Neural cell (in vitro differentiated cells): ENCODE results near the gene PPFIBP2. TPM values are rescaled to one million over a fixed set of nuclear protein-coding genes. Genes with fewer than 3 reads are reported as not detected.

Experiments
- H2AFZ ChIP-seq: fragments of 200-600, 300-800 bp; sonication (generic), shearing (Covaris generic); 2 replicates; pipeline ENCODE4 v1.6.0; 2014; ENCODE audit warnings: low read depth, mild to moderate bottlenecking, antibody characterized with exemption, low read length, moderate library complexity
- H3F3A ChIP-seq: fragments of 200-600 bp; shearing (Covaris generic); 2 replicates; pipeline ENCODE4 v1.6.1; 2016; ENCODE audit warnings: mild to moderate bottlenecking, moderate library complexity, mixed read lengths, antibody characterized with exemption, low read length; ENCODE audit not compliant: insufficient read depth, poor library complexity, severe bottlenecking
- H3K27ac ChIP-seq: fragments of 200-600, 300-800 bp; sonication (generic), shearing (Covaris generic); 2 replicates; pipeline ENCODE4 v1.5.1; 2014; ENCODE audit warnings: mild to moderate bottlenecking, low read length, moderate library complexity
- H3K27me3 ChIP-seq: fragments of 300-800, 200-600 bp; sonication (generic), shearing (Covaris generic); 2 replicates; pipeline ENCODE4 v1.6.0; 2014; ENCODE audit warnings: mild to moderate bottlenecking, low read depth, low read length, moderate library complexity; ENCODE audit not compliant: insufficient read depth
- H3K36me3 ChIP-seq: fragments of 300-800, 200-600 bp; sonication (generic), shearing (Covaris generic); 2 replicates; pipeline ENCODE4 v1.5.1; 2014; ENCODE audit warnings: mild to moderate bottlenecking, antibody characterized with exemption, low read length, moderate library complexity; ENCODE audit not compliant: insufficient read depth
- H3K4me2 ChIP-seq: fragments of 300-800, 200-600 bp; sonication (generic), shearing (Covaris generic); 2 replicates; pipeline ENCODE4 v1.6.0; 2014; ENCODE audit warnings: mild to moderate bottlenecking, low read length
- H3K4me3 ChIP-seq: fragments of 300-800, 200-600 bp; sonication (generic), shearing (Covaris generic); 2 replicates; pipeline ENCODE4 v1.5.1; 2014; ENCODE audit warnings: mild to moderate bottlenecking, low read length, moderate library complexity
- H3K79me2 ChIP-seq: fragments of 200-600 bp; shearing (Covaris generic); replicated peaks from 2 replicates; pipeline ENCODE4 v1.6.0; 2014; ENCODE audit warnings: mild to moderate bottlenecking, low read length, moderate library complexity; ENCODE audit not compliant: insufficient read depth
- H3K9ac ChIP-seq: fragments of 300-800, 200-600 bp; sonication (generic), shearing (Covaris generic); 2 replicates; pipeline ENCODE4 v1.6.1; 2016; ENCODE audit warnings: mild to moderate bottlenecking, low read length, mixed read lengths
- H3K9me2 ChIP-seq: fragments of 200-600 bp; shearing (Covaris generic); 2 replicates; pipeline ENCODE4 v1.6.1; 2016; ENCODE audit warnings: mild to moderate bottlenecking, low read length, mixed read lengths; ENCODE audit not compliant: insufficient read depth
- H3K9me3 ChIP-seq: fragments of 200-600, 300-800 bp; sonication (generic), shearing (Covaris generic); 2 replicates; pipeline ENCODE4 v1.6.1; 2016; ENCODE audit warnings: mild to moderate bottlenecking, mixed run types, low read length, moderate library complexity, mixed read lengths
- H4K20me1 ChIP-seq: fragments of 200-600 bp; shearing (Covaris generic); 2 replicates; pipeline ENCODE4 v1.6.1; 2016; ENCODE audit warnings: mild to moderate bottlenecking, mixed run types; ENCODE audit not compliant: insufficient read depth
- EZH2 ChIP-seq: fragments of 200-600, 300-800 bp; shearing (Covaris generic), sonication (generic); IDR thresholded peaks from 2 replicates; pipeline ENCODE4 v1.6.1; 2014; ENCODE audit warnings: antibody characterized with exemption, low read length, borderline replicate concordance, mild to moderate bottlenecking; ENCODE audit not compliant: insufficient read depth, poor library complexity, severe bottlenecking
- MXI1 ChIP-seq: fragments of 450-650 bp; conservative IDR thresholded peaks from 2 replicates; pipeline ENCODE4 v1.6.1; 2014; ENCODE audit warnings: antibody characterized with exemption, mild to moderate bottlenecking; ENCODE audit not compliant: poor library complexity, severe bottlenecking
- POLR2AphosphoS5 ChIP-seq: IDR thresholded peaks from 2 replicates; pipeline ENCODE4 v1.6.1; 2012
- TAF1 ChIP-seq: IDR thresholded peaks from 2 replicates; pipeline ENCODE4 v1.6.1; 2012; ENCODE audit warnings: low read depth
- polyA plus RNA-seq: library from polyadenylated mRNA; depleted of rRNA; stranded (reverse); fragments of >200 nt; gene quantifications from 2 replicates; pipeline ENCODE4 v1.2.3, GENCODE V29; 2014
- TF ChIP-seq, protein P1 (sequence below): IDR thresholded peaks from 2 replicates; pipeline ENCODE4 v1.6.1; 2012; ENCODE audit warnings: borderline replicate concordance
- TF ChIP-seq, protein P2 (sequence below): fragments of 450-650 bp; IDR thresholded peaks from 2 replicates; pipeline ENCODE4 v1.5.1; 2014; ENCODE audit warnings: antibody characterized with exemption, mild to moderate bottlenecking, moderate library complexity; ENCODE audit not compliant: poor library complexity, severe bottlenecking

The PPFIBP2 gene
- polyA plus RNA-seq, 1 donor from 2014 or later, result not detected

DNA sequence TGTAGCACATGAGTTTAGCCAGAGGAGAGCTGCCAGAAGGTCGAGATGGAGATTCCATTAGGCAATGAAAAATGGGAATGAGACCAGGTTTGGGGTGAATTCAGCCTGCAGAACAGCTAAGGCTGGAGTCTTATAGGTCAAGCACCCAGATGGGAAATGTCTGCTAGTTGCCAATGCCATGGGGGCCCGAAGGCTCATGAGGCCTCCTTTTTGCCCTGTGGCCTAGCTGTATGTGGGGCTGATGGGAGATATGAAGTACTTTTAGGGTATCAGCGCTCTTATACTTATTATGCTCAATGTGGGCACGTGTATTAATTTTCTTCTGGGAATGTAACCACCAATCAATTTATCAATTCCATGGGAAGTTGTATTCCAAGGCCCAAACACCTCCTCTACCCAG, 8.7 kb downstream of the PPFIBP2 start:
- Histone ChIP-seq H3K9me3 (no peaks in the 10 kb centered on the region), H3K4me2 (no peak overlapping the region), H3K9ac (no peak overlapping the region), H2AFZ (no peak overlapping the region), H3K9me2 (no peaks in the 10 kb centered on the region), H3K27me3 (no peaks in the 10 kb centered on the region), H3K36me3 (no peaks in the 10 kb centered on the region), H3F3A (no peaks in the 10 kb centered on the region), H3K27ac (no peak overlapping the region), H4K20me1 (no peaks in the 10 kb centered on the region), H3K79me2 (no peaks in the 10 kb centered on the region), H3K4me3 (no peak overlapping the region)
- TF ChIP-seq MXI1, result no peak
- no peak for TF ChIP-seq EZH2
- no peak for TF ChIP-seq TAF1

DNA sequence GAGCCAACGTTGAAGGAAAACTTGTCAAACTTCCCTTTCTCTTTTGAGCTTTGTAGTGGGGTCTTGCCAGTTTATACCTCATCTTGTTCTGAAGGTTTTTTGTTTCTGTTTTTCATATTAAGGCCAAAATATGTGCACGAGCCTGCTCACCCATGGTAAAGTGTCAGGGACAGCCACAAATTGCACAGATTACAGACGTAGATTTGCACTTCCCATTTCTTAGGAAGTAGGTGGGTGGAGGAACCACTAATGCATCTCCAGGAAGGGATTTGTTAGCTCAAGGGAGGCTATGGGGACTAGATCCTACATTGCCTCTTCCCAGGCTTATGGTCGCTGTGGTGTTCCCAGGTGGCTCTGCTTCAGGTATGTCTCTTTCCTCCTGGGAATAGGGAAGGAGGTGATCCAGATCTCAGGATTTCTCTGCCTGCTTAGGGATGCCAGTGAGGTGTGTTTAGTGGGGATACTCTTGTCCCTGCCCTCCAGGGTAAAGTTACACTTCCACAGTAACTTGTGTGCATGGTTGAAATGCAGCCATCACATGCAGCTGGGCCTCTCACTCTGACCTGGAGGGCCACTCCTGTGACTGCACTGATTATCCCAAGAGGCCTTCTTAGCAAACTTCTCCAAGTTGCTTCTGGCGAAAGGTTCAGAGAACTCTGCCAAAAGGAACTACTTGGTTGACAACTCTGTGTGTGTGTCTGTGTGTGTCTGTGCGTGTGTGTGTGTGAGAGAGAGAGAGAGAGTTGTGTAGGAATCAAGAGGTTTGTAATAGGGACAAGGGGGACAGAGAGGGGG, 9.8 kb downstream of the PPFIBP2 start:
- no peak overlapping the region for H3K9ac ChIP-seq
- H3K9me2 ChIP-seq, result no peaks in the 10 kb centered on the region
- TF ChIP-seq, protein P1, sequence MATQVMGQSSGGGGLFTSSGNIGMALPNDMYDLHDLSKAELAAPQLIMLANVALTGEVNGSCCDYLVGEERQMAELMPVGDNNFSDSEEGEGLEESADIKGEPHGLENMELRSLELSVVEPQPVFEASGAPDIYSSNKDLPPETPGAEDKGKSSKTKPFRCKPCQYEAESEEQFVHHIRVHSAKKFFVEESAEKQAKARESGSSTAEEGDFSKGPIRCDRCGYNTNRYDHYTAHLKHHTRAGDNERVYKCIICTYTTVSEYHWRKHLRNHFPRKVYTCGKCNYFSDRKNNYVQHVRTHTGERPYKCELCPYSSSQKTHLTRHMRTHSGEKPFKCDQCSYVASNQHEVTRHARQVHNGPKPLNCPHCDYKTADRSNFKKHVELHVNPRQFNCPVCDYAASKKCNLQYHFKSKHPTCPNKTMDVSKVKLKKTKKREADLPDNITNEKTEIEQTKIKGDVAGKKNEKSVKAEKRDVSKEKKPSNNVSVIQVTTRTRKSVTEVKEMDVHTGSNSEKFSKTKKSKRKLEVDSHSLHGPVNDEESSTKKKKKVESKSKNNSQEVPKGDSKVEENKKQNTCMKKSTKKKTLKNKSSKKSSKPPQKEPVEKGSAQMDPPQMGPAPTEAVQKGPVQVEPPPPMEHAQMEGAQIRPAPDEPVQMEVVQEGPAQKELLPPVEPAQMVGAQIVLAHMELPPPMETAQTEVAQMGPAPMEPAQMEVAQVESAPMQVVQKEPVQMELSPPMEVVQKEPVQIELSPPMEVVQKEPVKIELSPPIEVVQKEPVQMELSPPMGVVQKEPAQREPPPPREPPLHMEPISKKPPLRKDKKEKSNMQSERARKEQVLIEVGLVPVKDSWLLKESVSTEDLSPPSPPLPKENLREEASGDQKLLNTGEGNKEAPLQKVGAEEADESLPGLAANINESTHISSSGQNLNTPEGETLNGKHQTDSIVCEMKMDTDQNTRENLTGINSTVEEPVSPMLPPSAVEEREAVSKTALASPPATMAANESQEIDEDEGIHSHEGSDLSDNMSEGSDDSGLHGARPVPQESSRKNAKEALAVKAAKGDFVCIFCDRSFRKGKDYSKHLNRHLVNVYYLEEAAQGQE, result no peak
- TF ChIP-seq POLR2AphosphoS5, result no peak
- TF ChIP-seq EZH2, result no peak
- no peak overlapping the region for H3K4me3 ChIP-seq
- no peaks in the 10 kb centered on the region for H3F3A ChIP-seq
- no peaks in the 10 kb centered on the region for H3K27me3 ChIP-seq
- no peak overlapping the region for H3K27ac ChIP-seq
- H3K4me2 ChIP-seq, result no peak overlapping the region
- H4K20me1 ChIP-seq, result no peaks in the 10 kb centered on the region
- no peaks in the 10 kb centered on the region for H3K79me2 ChIP-seq
- no peak overlapping the region for H2AFZ ChIP-seq
- no peaks in the 10 kb centered on the region for H3K36me3 ChIP-seq
- no peaks in the 10 kb centered on the region for H3K9me3 ChIP-seq

DNA sequence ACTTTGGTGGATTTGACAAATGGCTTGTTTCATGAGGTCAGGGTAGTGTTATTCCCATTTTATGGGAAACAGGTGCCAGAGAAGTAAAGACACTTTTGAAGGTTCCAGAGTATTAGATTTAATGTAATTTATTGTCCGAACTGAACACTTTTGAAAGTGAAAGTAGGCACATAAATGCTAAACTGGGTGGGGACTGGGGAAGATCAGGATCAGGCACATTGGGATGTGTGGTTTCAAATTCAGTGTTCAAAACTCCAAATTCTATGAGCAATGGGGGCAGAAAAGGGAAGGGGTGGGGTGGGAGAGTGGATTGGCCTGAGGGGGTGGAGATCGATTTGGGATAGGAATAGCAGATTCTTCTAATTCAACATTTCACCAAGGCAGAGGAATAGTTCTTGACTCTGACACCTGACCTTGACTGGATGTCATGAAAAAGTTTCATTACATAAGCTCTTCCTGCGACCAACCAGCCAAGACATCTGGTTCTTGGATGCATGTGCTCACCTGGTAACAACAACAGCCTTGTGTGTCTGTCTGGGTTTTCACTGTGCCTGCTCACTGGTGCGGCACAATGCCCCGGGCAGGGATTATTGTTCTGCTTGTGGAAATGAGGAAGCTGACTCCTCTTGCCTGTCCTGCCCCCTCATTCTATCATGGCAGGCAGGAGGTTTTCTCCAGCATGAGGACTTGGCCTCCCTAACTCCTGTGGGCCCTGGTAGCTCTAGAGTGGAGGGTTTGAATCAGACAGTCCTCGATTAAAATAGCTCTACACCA, 10.8 kb downstream of the PPFIBP2 start:
- no peaks in the 10 kb centered on the region for H3K9me3 ChIP-seq
- H3K79me2 ChIP-seq, result no peaks in the 10 kb centered on the region
- H3K36me3 ChIP-seq, result no peaks in the 10 kb centered on the region
- no peak overlapping the region for H3K27ac ChIP-seq
- H4K20me1 ChIP-seq, result no peaks in the 10 kb centered on the region
- H3K9ac ChIP-seq, result no peak overlapping the region
- H2AFZ ChIP-seq, result no peak overlapping the region
- TF ChIP-seq MXI1, result no peak
- TF ChIP-seq, protein P2, sequence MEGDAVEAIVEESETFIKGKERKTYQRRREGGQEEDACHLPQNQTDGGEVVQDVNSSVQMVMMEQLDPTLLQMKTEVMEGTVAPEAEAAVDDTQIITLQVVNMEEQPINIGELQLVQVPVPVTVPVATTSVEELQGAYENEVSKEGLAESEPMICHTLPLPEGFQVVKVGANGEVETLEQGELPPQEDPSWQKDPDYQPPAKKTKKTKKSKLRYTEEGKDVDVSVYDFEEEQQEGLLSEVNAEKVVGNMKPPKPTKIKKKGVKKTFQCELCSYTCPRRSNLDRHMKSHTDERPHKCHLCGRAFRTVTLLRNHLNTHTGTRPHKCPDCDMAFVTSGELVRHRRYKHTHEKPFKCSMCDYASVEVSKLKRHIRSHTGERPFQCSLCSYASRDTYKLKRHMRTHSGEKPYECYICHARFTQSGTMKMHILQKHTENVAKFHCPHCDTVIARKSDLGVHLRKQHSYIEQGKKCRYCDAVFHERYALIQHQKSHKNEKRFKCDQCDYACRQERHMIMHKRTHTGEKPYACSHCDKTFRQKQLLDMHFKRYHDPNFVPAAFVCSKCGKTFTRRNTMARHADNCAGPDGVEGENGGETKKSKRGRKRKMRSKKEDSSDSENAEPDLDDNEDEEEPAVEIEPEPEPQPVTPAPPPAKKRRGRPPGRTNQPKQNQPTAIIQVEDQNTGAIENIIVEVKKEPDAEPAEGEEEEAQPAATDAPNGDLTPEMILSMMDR, result no peak
- TF ChIP-seq, protein P1, result no peak
- no peaks in the 10 kb centered on the region for H3K9me2 ChIP-seq
- no peaks in the 10 kb centered on the region for H3F3A ChIP-seq
- H3K27me3 ChIP-seq, result no peaks in the 10 kb centered on the region
- H3K4me2 ChIP-seq, result no peak overlapping the region
- no peak overlapping the region for H3K4me3 ChIP-seq
